Testis (tissue), 3 donors: Measurements from ENCODE around the gene GRID1. TPM values are rescaled to one million over a fixed set of nuclear protein-coding genes. Genes with fewer than 3 reads are reported as not detected.

ENCODE experiments used
- DNase-seq: peaks from one replicate; pipeline ENCODE4 v3.0.0-alpha.2; 2019
- H3K27ac ChIP-seq, 2 donors: fragments of 200-600 bp; sonication (generic); one replicate each; pipeline ENCODE4 v1.5.1; 2019
- H3K27me3 ChIP-seq: fragments of 200-600 bp; sonication (generic); one replicate; pipeline ENCODE4 v1.5.1; 2019
- H3K36me3 ChIP-seq: fragments of 200-600 bp; sonication (generic); one replicate; pipeline ENCODE4 v1.5.1; 2017; ENCODE audit warnings: low read depth; ENCODE audit errors: missing control alignments
- H3K4me1 ChIP-seq: fragments of 200-600 bp; sonication (generic); one replicate; pipeline ENCODE4 v1.5.1; 2019
- H3K4me3 ChIP-seq, 2 donors: fragments of 200-600 bp; sonication (generic); one replicate each; pipeline ENCODE4 v1.5.1; 2017 to 2019
- H3K9me3 ChIP-seq: fragments of 200-600 bp; sonication (generic); one replicate; pipeline ENCODE4 v1.5.1; 2017
- CTCF ChIP-seq, 3 experiments: fragments of 450-650 bp in 2 of 3; fragments of 200-600 bp in 1 of 3; sonication (generic) in 1 of 3; IDR thresholded peaks; one replicate each; pipeline ENCODE4 v1.5.1; 2016 to 2019; ENCODE audit warnings: antibody characterized with exemption in 3 of 3, mild to moderate bottlenecking in 2 of 3, moderate library complexity in 1 of 3
- POLR2A ChIP-seq: fragments of 450-650 bp; IDR thresholded peaks from one replicate; pipeline ENCODE4 v1.6.1; 2017; ENCODE audit warnings: antibody characterized with exemption, mild to moderate bottlenecking, moderate library complexity
- WGBS, 2 donors: methylation state at CpG; one replicate each; pipeline ENCODE4 v1.1.5; 2018; 5-methylcytosine and 5-hydroxymethylcytosine counted together
- intact Hi-C: fragments of 100-400 bp; cut with DNase I; formaldehyde crosslinking; loops from one replicate; pipeline ENCODE4 v1.15.1; 2023; ENCODE audit warnings: low total_unique reads
- polyA plus RNA-seq: library from polyadenylated mRNA; stranded (reverse); fragments of 350-450 nt; fragmentation: Illumina TruSeq; extraction: RNeasy Lipid Tissue Mini Kit (QIAGEN cat#74804); gene quantifications from one replicate; pipeline ENCODE4 v1.2.3, GENCODE V29; 2014; ENCODE audit warnings: low read depth, low replicate concordance; ENCODE audit not compliant: insufficient read depth
- total RNA-seq, 2 donors: library from RNA; depleted of rRNA; stranded (reverse); fragments of >200 nt; gene quantifications; one replicate each; pipeline ENCODE4 v1.2.3, GENCODE V29; 2016

The GRID1 gene
- total and polyA plus RNA-seq, 3 donors from 2014 or later, result 7.4 to 16.7 (median 8.1) TPM

DNA sequence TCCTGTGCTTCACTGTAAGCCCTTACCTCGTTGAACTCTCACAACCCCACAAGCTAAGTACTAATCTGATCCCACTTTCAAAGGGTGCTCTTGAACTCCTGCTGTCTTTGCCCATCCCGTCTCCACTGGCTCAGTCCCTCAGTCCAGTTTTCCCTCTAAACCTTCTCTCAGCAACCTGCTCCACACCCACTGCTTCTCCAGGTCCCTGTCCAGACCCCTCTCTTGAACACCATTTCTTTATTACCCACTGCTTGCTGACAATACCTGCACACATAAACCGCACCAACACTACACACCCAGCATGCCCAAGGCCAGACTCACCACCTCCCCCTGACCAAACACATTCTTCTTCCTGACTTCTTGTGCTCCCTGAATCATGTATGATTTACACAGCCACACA, 343.3 kb downstream of the GRID1 start:
- Histone ChIP-seq H3K27ac (no peak overlapping the region), H3K27me3 (no peaks in the 10 kb centered on the region), H3K4me1 (peaks cover 2% of the 10 kb centered on the region), H3K4me3 (no peak overlapping the region), H3K9me3 (no peaks in the 10 kb centered on the region), H3K36me3 (no peaks in the 10 kb centered on the region)
- intact Hi-C loops, result no loop called here
- TF ChIP-seq CTCF (IDR thresholded peaks at IDR 0.05), result no peak
- TF ChIP-seq POLR2A, result no peak
- DNase-seq, result no peak
- 87 to 88% methylated on average over 3 of the region's 3 CpGs for WGBS, 2 donors

GRCh38 chr10:86022906-86023305, 343.7 kb downstream of the GRID1 start:
- WGBS, 2 donors, result 95 to 96% methylated on average over 4 of the region's 4 CpGs
- TF ChIP-seq POLR2A, result no peak
- no peak for TF ChIP-seq CTCF (IDR thresholded peaks at IDR 0.05)
- H3K27ac ChIP-seq, result no peak overlapping the region
- no peak for DNase-seq
- H3K4me1 ChIP-seq, result peaks cover 2% of the 10 kb centered on the region
- H3K27me3 ChIP-seq, result no peaks in the 10 kb centered on the region
- no peaks in the 10 kb centered on the region for H3K36me3 ChIP-seq
- no peak overlapping the region for H3K4me3 ChIP-seq
- H3K9me3 ChIP-seq, result no peaks in the 10 kb centered on the region
- intact Hi-C loops, result no loop called here

DNA sequence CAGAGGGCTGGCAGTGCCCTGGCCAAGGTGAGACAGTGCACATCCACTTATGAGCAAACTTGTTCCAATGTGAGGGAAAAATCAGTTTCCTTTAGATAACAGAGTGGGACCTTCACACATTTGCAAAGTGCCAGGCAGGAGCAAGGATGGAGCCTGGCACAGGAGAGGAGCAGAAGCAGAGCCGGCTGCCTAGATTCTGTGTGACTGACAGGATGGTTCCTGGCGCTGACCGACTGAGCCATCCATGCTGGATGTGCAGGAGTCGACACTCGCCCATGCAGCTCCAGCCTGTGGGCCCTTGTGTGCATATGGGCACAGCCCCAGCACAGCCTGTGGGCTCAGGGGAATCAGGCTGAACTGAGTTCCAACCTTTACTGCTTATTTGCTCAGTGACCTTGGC, 346.5 kb downstream of the GRID1 start:
- peaks cover 2% of the 10 kb centered on the region for H3K4me1 ChIP-seq
- intact Hi-C loops, result no loop called here
- WGBS, 2 donors, result 66% methylated on average over 5 of the region's 5 CpGs; no CpG with 5 or more reads in 1 of the 2 donors
- no peaks in the 10 kb centered on the region for H3K27me3 ChIP-seq
- no peak for TF ChIP-seq CTCF (IDR thresholded peaks at IDR 0.05)
- no peak for TF ChIP-seq POLR2A
- H3K36me3 ChIP-seq, result no peaks in the 10 kb centered on the region
- H3K4me3 ChIP-seq, result no peak overlapping the region
- H3K9me3 ChIP-seq, result no peaks in the 10 kb centered on the region
- no peak for DNase-seq
- H3K27ac ChIP-seq, result no peak overlapping the region

GRCh38 chr10:86019141-86019540, 347.5 kb downstream of the GRID1 start:
- H3K27me3 ChIP-seq, result no peaks in the 10 kb centered on the region
- DNase-seq, result no peak
- H3K4me3 ChIP-seq, result no peak overlapping the region
- WGBS, 2 donors, result 96 to 100% methylated on average over 2 to 4 of the region's 4 CpGs
- intact Hi-C loops, result no loop called here
- H3K9me3 ChIP-seq, result no peaks in the 10 kb centered on the region
- no peak overlapping the region for H3K27ac ChIP-seq
- peaks cover 2% of the 10 kb centered on the region for H3K4me1 ChIP-seq
- no peak for TF ChIP-seq CTCF (IDR thresholded peaks at IDR 0.05)
- no peak for TF ChIP-seq POLR2A
- H3K36me3 ChIP-seq, result no peaks in the 10 kb centered on the region

GRCh38 chr10:86018735-86019058, 347.9 kb downstream of the GRID1 start:
- H3K27ac ChIP-seq, result no peak overlapping the region
- intact Hi-C loops, result no loop called here
- WGBS, 2 donors, result 89 to 100% methylated on average over 1 of the region's 1 CpG
- H3K36me3 ChIP-seq, result no peaks in the 10 kb centered on the region
- no peaks in the 10 kb centered on the region for H3K9me3 ChIP-seq
- peaks cover 2% of the 10 kb centered on the region for H3K4me1 ChIP-seq
- DNase-seq, result no peak
- no peak for TF ChIP-seq CTCF (IDR thresholded peaks at IDR 0.05)
- TF ChIP-seq POLR2A, result no peak
- no peak overlapping the region for H3K4me3 ChIP-seq
- no peaks in the 10 kb centered on the region for H3K27me3 ChIP-seq
